HG02642 (cell line): ENCODE measurements around the gene SUCNR1.

Experiments
- ATAC-seq: cut with Tn5 transposase; IDR thresholded peaks from one replicate; pipeline ENCODE4 v1.9.1; 2021; ENCODE audit warnings: mild to moderate bottlenecking; ENCODE audit not compliant: unreplicated experiment, poor library complexity

SUCNR1 gene

DNA sequence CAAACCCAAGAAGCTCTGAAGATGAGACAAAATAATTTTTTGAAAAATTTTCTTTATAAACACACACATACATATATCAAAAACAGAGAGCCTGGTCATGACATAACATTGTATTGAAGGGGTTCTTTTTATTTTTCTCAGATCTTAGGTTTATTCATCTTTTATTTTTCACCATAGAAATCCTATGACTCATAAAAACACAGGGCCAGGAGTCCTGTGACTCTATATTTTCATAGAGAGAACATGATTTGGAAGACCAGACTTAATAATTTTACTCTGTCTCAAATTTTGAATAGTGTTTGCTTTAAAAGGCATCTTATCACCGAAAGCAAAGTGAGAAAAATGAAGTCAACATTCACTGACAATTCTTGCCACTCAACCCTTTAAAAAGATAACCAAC, 57.7 kb downstream of the SUCNR1 start:
- ATAC-seq = no peak

DNA sequence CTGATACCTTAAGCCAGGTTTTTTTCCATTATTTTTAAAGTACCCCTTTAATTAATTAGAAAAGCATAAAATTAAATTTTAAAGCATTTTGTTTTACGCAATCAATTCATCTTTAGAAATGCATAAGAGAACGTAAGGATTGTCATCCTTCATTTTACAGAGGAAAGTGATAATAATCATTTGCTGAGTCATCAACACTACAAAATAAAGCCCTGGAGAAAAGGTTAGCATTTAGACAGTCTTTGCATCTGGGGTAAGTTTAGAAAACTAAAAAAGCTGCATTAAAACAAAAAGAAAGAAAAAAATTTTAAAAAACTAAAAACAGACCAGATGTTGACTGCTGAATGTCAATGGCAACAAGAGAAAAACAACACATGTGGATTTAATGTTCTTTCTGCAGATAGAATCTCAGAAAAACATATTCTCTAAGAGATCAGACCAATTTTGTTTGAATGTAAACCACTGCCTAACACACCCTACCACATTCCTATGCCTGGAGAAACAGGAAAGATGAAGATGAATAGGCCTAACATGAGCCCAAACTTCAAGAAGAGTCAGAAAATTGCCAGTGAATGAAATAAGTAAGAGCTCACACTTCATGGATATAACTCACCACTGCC, 59.9 kb downstream of the SUCNR1 start:
- ATAC-seq = no peak
